Neuronal stem cell (in vitro differentiated cells): Measurements from ENCODE around the gene PSMG3.

ENCODE experiments used
- DNase-seq: peaks from one replicate; pipeline ENCODE4 v3.0.0-alpha.2; 2013; ENCODE audit warnings: low spot score
- H2AFZ ChIP-seq: one replicate; pipeline ENCODE4 v1.6.1; 2013; ENCODE audit warnings: mild to moderate bottlenecking, low read length, inconsistent platforms
- H2AK5ac ChIP-seq: 2 replicates; pipeline ENCODE4 v1.6.1; 2013; ENCODE audit warnings: low read depth, mild to moderate bottlenecking, inconsistent platforms, low read length, moderate library complexity, mixed read lengths
- H2BK120ac ChIP-seq: 2 replicates; pipeline ENCODE4 v1.6.1; 2013; ENCODE audit warnings: low read depth, mild to moderate bottlenecking, inconsistent platforms, low read length, moderate library complexity, mixed read lengths
- H2BK12ac ChIP-seq: one replicate; pipeline ENCODE4 v1.6.1; 2013; ENCODE audit warnings: low read length, inconsistent platforms
- H2BK15ac ChIP-seq: 2 replicates; pipeline ENCODE4 v1.6.1; 2013; ENCODE audit warnings: mild to moderate bottlenecking, low read length, inconsistent platforms, mixed read lengths
- H2BK5ac ChIP-seq: one replicate; pipeline ENCODE4 v1.6.1; 2013; ENCODE audit warnings: inconsistent platforms, mild to moderate bottlenecking, low read length, moderate library complexity
- H3K14ac ChIP-seq: one replicate; pipeline ENCODE4 v1.6.1; 2013; ENCODE audit warnings: low read length, inconsistent platforms
- H3K18ac ChIP-seq: 2 replicates; pipeline ENCODE4 v1.6.1; 2013; ENCODE audit warnings: low read length, inconsistent platforms
- H3K23ac ChIP-seq: 2 replicates; pipeline ENCODE4 v1.6.1; 2013; ENCODE audit warnings: low read depth, mild to moderate bottlenecking, mixed read lengths, low read length, inconsistent platforms; ENCODE audit not compliant: poor library complexity
- H3K27ac ChIP-seq: replicated peaks from 3 replicates; pipeline ENCODE4 v1.5.1; 2013; ENCODE audit warnings: low read length, inconsistent platforms
- H3K27me3 ChIP-seq, 3 experiments: 2 replicates each; pipeline ENCODE4 v1.6.1; 2013; ENCODE audit warnings: low read length in 3 of 3, mild to moderate bottlenecking in 2 of 3, inconsistent platforms in 1 of 3, low read depth in 1 of 3, mixed read lengths in 1 of 3, moderate library complexity in 1 of 3; ENCODE audit not compliant: control insufficient read depth in 3 of 3, insufficient read depth in 3 of 3
- H3K36me3 ChIP-seq, 2 donors: replicated peaks in 1 of 2; 2 replicates each; pipeline ENCODE4 v1.6.1; 2013; ENCODE audit warnings: low read length in 2 of 2; ENCODE audit not compliant: control insufficient read depth in 2 of 2, insufficient read depth in 2 of 2
- H3K4ac ChIP-seq: 2 replicates; pipeline ENCODE4 v1.6.1; 2013; ENCODE audit warnings: inconsistent platforms, mild to moderate bottlenecking, low read length, moderate library complexity
- H3K4me1 ChIP-seq, 2 donors: 1 replicate in 1 of 2; 2 replicates in 1 of 2; pipeline ENCODE4 v1.6.1; 2013; ENCODE audit warnings: low read length in 2 of 2, low read depth in 1 of 2; ENCODE audit not compliant: control insufficient read depth in 2 of 2, insufficient read depth in 1 of 2
- H3K4me2 ChIP-seq: one replicate; pipeline ENCODE4 v1.6.1; 2013; ENCODE audit warnings: mild to moderate bottlenecking, low read length, inconsistent platforms; ENCODE audit not compliant: insufficient read depth, poor library complexity, severe bottlenecking
- H3K4me3 ChIP-seq, 2 donors: 2 replicates each; pipeline ENCODE4 v1.5.1; 2013; ENCODE audit warnings: low read length in 2 of 2, mild to moderate bottlenecking in 2 of 2, inconsistent platforms in 1 of 2, moderate library complexity in 1 of 2
- H3K79me1 ChIP-seq: one replicate; pipeline ENCODE4 v1.6.1; 2013; ENCODE audit warnings: low read depth, mild to moderate bottlenecking, inconsistent platforms, low read length, moderate library complexity
- H3K9ac ChIP-seq: one replicate; pipeline ENCODE4 v1.6.1; 2013; ENCODE audit warnings: mild to moderate bottlenecking, low read depth, low read length, inconsistent platforms; ENCODE audit not compliant: poor library complexity
- H3K9me3 ChIP-seq, 2 donors: replicated peaks in 1 of 2; 2 replicates each; pipeline versions ENCODE3 to v1.6.1; 2013; ENCODE audit warnings: low read length in 2 of 2, mild to moderate bottlenecking in 2 of 2, inconsistent platforms in 1 of 2, low read depth in 1 of 2, mixed read lengths in 1 of 2, moderate library complexity in 1 of 2; ENCODE audit not compliant: control insufficient read depth in 2 of 2, insufficient read depth in 1 of 2
- H4K8ac ChIP-seq: one replicate; pipeline ENCODE4 v1.6.1; 2013; ENCODE audit warnings: low read depth, mild to moderate bottlenecking, inconsistent platforms, low read length, moderate library complexity
- H4K91ac ChIP-seq: one replicate; pipeline ENCODE4 v1.6.1; 2013; ENCODE audit warnings: low read length, low read depth, mild to moderate bottlenecking, inconsistent platforms; ENCODE audit not compliant: poor library complexity
- WGBS, 2 donors: extraction: QIAGEN DNeasy Blood & Tissue Kit; methylation state at CpG; one replicate each; pipeline ENCODE4 v1.1.7; 2013; ENCODE audit warnings: missing lambda C conversion rate in 2 of 2, mixed read lengths in 1 of 2; ENCODE audit not compliant: insufficient read length in 2 of 2, insufficient replicate concordance in 1 of 2; ENCODE audit errors: extremely low coverage in 2 of 2; 5-methylcytosine and 5-hydroxymethylcytosine counted together

PSMG3 gene

DNA sequence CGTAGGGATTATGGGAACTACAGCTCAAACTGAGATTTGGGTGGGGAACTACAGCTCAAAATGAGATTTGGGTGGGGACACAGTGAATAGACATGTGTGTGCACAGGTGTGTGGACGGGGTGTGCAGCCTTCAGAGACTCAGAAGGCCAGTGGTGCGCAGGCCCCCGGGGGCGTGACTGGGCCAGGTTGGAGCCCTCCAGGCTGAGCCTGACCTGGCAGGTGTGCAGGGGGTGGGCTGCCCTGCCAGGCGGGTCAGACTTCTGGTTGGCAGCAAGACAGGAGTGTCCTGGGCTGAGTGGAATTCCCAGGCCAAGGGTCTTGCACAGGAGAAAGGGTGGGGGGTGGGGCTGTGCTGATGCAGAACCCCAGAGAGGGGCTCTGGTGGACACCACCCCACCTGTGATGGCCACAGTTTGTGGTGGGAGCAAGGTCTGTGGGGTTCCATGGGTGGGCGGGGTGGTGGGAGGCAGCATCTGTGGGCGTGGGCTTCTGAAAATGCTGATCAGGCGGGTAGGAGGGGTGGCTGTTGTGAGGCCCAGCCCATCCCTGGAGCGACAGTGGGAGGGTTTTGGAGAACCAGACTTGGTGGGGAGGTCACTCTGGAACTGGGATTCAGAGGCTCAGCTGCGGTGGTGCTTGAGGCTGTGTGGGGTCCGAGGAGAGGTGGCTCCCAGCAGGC is 29.3 kb upstream of the PSMG3 start:
- no peak overlapping the region for H3K23ac ChIP-seq
- H3K4me2 ChIP-seq: no peak overlapping the region
- no peaks in the 10 kb centered on the region for H3K36me3 ChIP-seq
- no peaks in the 10 kb centered on the region for H3K9me3 ChIP-seq
- no peak overlapping the region for H3K4ac ChIP-seq
- H2AK5ac ChIP-seq: no peak overlapping the region
- H3K4me1 ChIP-seq: no peaks in the 10 kb centered on the region
- H2BK15ac ChIP-seq: no peak overlapping the region
- no peak overlapping the region for H2AFZ ChIP-seq
- no peaks in the 10 kb centered on the region for H3K79me1 ChIP-seq
- peaks cover 0 to 26% (median 0%) of the 10 kb centered on the region in 3 experiments for H3K27me3 ChIP-seq
- H3K4me3 ChIP-seq: no peak overlapping the region
- H4K91ac ChIP-seq: no peak overlapping the region
- no peak overlapping the region for H2BK12ac ChIP-seq
- no peak for DNase-seq
- no peak overlapping the region for H3K18ac ChIP-seq
- WGBS, 2 donors: no CpG with 5 or more reads among the region's 12 CpGs
- no peak overlapping the region for H3K14ac ChIP-seq
- no peak overlapping the region for H3K27ac ChIP-seq
- no peak overlapping the region for H4K8ac ChIP-seq
- no peak overlapping the region for H3K9ac ChIP-seq
- no peak overlapping the region for H2BK5ac ChIP-seq
- no peak overlapping the region for H2BK120ac ChIP-seq

- H3K36me3 ChIP-seq: no peaks in the 10 kb centered on the region
- no peak overlapping the region for H3K9ac ChIP-seq
- H3K27ac ChIP-seq: no peak overlapping the region
- no peak overlapping the region for H2AFZ ChIP-seq
- H2BK5ac ChIP-seq: no peak overlapping the region
- peaks cover 0 to 18% (median 0%) of the 10 kb centered on the region in 3 experiments for H3K27me3 ChIP-seq
- H3K4me1 ChIP-seq: no peaks in the 10 kb centered on the region
- H2BK15ac ChIP-seq: no peak overlapping the region
- no peak overlapping the region for H2BK12ac ChIP-seq
- H3K14ac ChIP-seq: no peak overlapping the region
- no CpG with 5 or more reads among the region's 7 CpGs for WGBS, 2 donors
- H3K9me3 ChIP-seq: no peaks in the 10 kb centered on the region
- H4K8ac ChIP-seq: no peak overlapping the region
- H3K4me2 ChIP-seq: no peak overlapping the region
- no peak for DNase-seq
- H3K4me3 ChIP-seq: no peak overlapping the region
- H3K4ac ChIP-seq: no peak overlapping the region
- no peak overlapping the region for H3K23ac ChIP-seq
- no peak overlapping the region for H3K18ac ChIP-seq
- peak overlapping the region; percentile 20 for H2AK5ac ChIP-seq
- H4K91ac ChIP-seq: no peak overlapping the region
- H2BK120ac ChIP-seq: no peak overlapping the region
- no peaks in the 10 kb centered on the region for H3K79me1 ChIP-seq
Observed at GRCh38 chr7:1598286-1598685, 28.5 kb upstream of the PSMG3 start.

DNA sequence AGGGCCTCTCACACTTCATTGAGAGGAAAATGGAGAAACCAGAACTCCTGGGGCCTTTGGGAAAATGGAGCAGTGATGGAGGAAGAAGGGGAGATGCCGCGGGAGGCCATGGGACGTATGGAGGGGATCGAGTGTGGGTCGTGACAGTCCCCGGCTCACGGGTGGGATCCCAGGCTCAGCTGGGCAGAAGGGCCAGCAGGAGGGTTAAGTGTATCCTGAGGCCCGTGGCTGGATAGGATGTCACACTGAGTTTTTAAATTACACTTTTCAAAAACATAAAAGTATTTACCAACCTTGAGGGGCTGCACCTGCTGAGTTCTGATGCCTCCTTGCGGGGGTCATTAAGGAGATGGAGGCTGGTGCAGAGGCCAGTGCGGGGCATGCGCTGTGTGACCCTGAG is 28.0 kb upstream of the PSMG3 start:
- no CpG with 5 or more reads among the region's 11 CpGs for WGBS, 2 donors
- Histone ChIP-seq H3K23ac (no peak overlapping the region), H3K27ac (no peak overlapping the region), H4K91ac (no peak overlapping the region), H2BK15ac (no peak overlapping the region), H3K14ac (no peak overlapping the region), H3K79me1 (no peaks in the 10 kb centered on the region), H2BK12ac (no peak overlapping the region), H2BK120ac (no peak overlapping the region), H2AFZ (no peak overlapping the region), H3K4me2 (no peak overlapping the region), H3K36me3 (no peaks in the 10 kb centered on the region), H3K4me1 (no peaks in the 10 kb centered on the region), H3K9ac (no peak overlapping the region), H2AK5ac (peak overlapping the region; percentile 20), H3K18ac (no peak overlapping the region), H2BK5ac (no peak overlapping the region), H3K9me3 (no peaks in the 10 kb centered on the region), H4K8ac (no peak overlapping the region), H3K27me3 (peaks cover 0 to 16% (median 0%) of the 10 kb centered on the region in 3 experiments), H3K4ac (no peak overlapping the region), H3K4me3 (no peak overlapping the region)
- DNase-seq: no peak

- DNase-seq: no peak
- H3K14ac ChIP-seq: no peak overlapping the region
- H3K27ac ChIP-seq: no peak overlapping the region
- H3K23ac ChIP-seq: peak overlapping the region; percentile 26
- no peak overlapping the region for H4K91ac ChIP-seq
- H2BK120ac ChIP-seq: no peak overlapping the region
- H3K9ac ChIP-seq: peak overlapping the region; percentile 0
- H4K8ac ChIP-seq: no peak overlapping the region
- H2AK5ac ChIP-seq: peak overlapping the region; percentile 20
- H3K4me3 ChIP-seq: peak overlapping the region in 1 of 2 donors; percentile 37
- no peak overlapping the region for H2BK15ac ChIP-seq
- no peak overlapping the region for H2BK12ac ChIP-seq
- no peak overlapping the region for H2AFZ ChIP-seq
- H3K4ac ChIP-seq: no peak overlapping the region
- H3K4me1 ChIP-seq: no peaks in the 10 kb centered on the region
- peaks cover 0 to 16% (median 0%) of the 10 kb centered on the region in 3 experiments for H3K27me3 ChIP-seq
- WGBS, 2 donors: no CpG with 5 or more reads among the region's 16 CpGs
- no peak overlapping the region for H3K4me2 ChIP-seq
- H3K18ac ChIP-seq: no peak overlapping the region
- no peaks in the 10 kb centered on the region for H3K9me3 ChIP-seq
- no peaks in the 10 kb centered on the region for H3K36me3 ChIP-seq
- no peak overlapping the region for H2BK5ac ChIP-seq
- H3K79me1 ChIP-seq: no peaks in the 10 kb centered on the region
Observed at GRCh38 chr7:1597066-1597760, 27.4 kb upstream of the PSMG3 start.
